AG08396 (cell line): ENCODE measurements around the gene VSIG10L.
A peak's percentile ranks its signal among the peaks of the same experiment; 100 is the strongest.

Experiments used
- DNase-seq: peaks from one replicate; pipeline ENCODE4 v3.0.0; 2012; ENCODE audit warnings: low spot score, mixed read lengths

The VSIG10L gene

DNA sequence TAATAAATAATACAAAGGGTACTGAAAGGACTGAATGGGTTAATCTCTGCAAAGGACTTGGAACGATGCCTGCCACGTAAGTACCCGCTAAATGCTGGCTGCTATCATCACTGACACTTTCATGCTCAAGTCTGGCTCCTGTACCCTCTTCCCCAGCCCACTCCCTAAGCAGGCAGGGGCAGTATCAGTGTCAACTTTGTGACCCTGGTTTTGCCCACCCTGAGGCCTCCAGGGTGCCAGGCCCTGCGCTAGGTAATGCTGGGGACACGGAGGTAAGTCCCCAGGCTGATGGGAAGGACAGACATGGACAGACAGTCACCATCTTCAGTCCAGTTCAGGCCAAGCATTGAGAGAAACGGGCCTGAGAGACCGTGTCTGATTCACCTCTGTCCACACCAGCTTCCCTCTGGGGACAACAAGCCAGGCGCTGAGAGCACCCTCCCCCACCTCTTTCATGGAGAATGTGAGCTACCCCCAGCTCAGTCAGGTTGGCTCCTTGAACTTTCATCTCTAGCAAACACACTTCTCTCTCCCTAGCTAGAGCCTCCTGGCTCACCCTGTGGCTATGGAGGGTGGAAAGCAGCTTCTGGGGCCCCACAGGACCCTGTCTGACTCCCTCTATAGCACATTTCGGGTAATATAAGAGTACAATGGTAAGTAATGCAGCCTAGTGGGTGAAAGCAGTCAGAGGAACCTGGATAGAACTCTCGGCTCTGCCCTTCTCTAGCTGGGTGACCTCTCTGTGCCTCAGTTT lies 23.4 kb upstream of the VSIG10L start:
- DNase-seq = no peak

DNA sequence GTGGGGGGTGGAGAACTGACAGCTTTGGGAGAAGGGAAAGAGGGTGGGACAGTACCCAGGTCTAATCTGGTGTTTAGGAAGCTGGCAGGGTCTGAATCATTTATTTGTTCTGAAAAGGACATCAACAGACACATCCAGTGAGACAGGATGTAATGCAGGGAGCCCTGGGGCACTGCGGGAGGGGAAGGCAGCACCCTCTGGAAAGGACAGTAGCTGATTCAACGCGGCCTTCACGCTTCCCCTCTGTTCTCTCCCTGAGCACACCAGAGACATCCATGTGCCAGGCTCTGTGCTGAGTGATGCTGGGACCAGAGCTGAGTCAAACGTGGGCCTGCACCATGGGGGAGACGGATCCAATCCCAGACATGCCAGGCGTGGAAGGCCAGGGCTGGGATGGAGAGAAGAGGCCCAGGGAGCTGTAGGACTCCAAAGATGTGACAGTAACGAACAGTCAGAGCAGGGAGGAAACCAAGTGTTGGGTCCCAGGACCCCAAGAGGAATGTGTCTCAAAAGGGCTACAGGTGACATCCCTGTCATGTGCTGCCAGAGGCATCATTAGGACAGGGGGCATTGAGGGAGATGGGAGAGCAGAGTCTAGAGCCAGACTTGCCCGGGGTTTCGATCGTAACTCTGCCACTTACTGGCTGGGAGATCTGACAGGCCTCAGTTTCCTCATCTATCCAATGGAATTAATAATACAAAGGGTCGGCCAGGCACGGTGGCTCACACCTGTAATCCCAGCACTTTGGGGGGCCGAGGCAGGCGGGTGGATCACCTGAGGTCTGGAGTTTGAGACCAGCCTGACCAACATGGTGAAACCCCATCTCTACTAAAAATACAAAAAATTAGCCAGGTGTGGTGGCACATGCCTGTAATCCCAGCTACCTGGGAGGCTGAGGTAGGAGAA lies 22.5 kb upstream of the VSIG10L start:
- no peak for DNase-seq

DNA sequence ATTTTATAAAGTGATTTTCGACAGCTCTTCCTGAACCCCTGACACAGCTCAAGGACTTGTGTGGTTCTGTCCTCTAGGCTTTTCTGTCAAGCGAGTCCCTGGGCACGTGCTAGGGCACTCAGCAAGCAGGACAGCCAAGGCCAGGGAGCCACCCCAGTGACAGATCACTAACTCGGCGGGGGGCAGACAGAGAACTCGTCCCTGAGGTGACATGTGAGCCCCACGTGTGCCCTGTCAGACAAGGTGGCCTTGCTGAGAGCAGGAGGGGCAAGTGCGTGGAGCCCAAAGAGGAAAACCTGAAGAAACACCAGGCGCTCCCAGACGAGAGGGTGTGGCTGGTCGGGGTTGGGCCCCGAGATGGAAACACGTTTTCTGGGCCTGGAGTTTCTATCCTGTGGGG lies 19.3 kb upstream of the VSIG10L start:
- no peak for DNase-seq

DNA sequence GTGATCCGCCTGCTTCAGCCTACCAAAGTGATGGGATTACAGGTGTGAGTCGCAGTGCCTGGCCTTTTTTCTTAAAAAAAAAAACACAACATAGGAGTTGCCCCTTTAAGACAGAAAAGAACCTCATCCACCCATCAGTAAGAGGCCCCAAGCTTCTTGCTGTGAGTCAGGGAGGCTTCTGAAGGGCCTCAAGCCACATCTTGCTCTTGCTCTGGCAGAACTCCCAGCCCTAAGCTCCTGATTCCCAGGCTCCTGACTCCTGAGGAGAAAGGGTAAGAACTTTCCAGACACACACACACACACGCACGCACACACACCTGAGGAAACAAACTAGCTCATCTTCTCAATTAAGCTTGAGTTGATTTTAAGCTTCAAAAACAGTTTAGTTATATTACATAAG lies 17.4 kb upstream of the VSIG10L start:
- peak; percentile 72 for DNase-seq

- no peak for DNase-seq
Measured at GRCh38 chr19:51357952-51358351, 16.0 kb upstream of the VSIG10L start.

DNA sequence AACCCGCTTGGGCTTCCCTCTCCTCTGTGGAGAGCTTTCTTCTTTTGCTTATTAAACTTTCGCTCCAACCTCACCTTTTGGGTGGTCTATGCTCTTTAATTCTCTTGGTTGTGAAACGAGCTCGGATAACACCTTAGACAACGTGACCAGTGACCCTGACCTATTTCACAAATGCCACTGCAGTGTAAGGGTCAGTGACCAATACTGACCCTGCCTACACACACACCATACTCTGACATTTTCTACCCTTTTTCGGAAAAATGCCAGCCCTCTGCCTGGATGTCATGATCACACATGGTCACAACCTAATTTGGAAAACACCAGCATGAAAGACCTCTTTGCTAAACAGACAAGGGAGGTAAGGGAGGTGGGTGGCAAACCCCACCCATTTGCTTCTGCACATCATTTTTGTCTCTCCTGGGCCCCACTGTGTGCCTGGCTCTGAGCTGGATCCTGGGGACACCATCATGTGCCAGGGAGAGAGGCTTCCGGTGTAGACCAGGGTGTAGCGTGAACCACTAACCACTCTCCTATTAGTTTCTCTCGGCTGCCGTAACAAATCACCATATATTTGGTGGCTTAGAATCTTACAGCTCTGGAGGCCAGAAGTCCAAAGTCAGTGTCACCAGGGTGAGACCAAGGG lies 14.3 kb upstream of the VSIG10L start:
- DNase-seq = no peak

GRCh38 chr19:51354742-51355148 lies 12.8 kb upstream of the VSIG10L start:
- DNase-seq = no peak

DNA sequence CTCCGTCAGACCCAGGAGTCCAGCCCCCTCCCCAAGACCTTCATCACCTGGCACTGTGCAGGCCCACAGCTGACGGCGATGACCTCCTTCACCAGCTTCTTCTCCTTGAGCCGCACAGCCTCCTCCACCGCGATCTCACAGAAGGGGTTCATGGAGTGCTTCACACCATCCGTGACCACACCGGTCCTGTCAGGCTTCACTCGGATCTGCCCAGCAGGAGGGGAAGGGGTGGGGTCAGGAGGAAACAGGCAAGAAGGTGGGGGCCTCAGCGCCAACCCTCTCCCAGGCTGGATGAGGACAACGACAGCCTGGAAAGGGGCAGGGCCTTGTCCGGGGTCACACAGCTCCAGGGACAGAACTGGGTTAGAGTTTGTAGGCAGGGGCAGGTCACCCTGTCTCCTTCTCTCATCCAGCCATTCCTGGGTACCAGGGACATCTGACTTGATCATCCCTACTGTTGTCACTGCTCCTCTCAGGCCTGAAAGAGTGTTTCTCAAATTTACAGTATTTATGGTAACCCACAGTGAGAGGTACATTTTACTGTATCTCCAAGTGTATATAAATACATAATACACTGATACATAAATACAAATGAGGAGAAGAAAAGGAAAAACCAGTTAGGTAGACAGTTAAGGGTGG lies 12.3 kb upstream of the VSIG10L start:
- no peak for DNase-seq

- DNase-seq = no peak
Measured at GRCh38 chr19:51352783-51353360, 10.9 kb upstream of the VSIG10L start.

DNA sequence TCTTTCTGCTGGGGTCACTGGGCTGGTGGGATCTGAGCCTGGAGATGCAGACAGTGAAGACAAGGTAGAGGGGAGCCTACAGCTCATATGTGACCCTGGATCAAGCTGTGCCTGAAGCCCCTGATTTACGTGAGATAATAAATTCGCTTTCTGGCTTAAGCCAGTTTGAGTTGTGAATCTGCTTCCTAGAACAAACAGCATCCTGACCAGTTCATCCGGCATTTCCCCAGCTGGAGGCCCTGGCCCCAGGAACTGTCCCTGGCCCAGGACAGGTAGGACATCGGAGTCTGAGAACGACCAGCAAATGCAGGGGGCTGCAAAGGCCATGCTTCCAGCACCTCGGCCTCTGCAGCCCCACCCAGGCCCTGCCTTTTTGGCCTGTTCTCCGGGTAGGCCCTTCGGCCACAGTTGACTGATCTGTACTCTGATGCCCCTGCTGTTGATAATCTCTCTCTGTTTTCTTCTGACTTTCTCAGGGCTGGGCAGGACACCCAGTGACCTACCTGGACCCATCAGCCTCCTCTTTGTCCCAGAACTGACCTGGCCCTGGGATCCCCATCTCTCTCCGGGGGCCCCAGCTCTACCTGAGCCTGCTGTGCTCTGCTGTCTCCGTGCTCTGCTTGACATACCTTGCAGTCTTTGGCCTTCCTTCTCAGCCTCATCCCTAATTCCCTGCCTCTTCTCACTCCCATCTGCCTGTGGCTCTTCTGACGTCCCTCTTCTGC lies 9.5 kb upstream of the VSIG10L start:
- DNase-seq = no peak

GRCh38 chr19:51347209-51347928 lies 5.4 kb upstream of the VSIG10L start:
- DNase-seq = no peak

DNA sequence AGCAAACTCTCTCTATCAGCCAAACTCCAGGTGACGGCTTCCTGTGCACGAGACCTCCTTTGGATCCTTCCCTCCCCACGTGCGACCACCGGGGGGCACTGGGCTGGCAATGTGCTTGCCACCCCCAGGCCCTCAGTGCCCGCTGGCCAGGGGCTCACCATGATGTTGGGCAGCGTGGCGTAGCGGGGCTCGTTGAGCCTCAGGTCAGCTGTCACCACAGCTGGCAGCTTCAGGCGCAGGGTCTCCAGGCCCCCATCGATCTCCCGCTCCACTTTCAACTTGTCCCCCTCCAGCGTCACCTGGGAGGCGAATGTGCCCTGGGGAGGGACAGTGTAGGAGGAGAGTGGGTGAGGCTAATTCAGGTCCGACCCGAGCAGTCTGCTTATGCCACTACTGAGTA lies 4.8 kb upstream of the VSIG10L start:
- no peak for DNase-seq

DNA sequence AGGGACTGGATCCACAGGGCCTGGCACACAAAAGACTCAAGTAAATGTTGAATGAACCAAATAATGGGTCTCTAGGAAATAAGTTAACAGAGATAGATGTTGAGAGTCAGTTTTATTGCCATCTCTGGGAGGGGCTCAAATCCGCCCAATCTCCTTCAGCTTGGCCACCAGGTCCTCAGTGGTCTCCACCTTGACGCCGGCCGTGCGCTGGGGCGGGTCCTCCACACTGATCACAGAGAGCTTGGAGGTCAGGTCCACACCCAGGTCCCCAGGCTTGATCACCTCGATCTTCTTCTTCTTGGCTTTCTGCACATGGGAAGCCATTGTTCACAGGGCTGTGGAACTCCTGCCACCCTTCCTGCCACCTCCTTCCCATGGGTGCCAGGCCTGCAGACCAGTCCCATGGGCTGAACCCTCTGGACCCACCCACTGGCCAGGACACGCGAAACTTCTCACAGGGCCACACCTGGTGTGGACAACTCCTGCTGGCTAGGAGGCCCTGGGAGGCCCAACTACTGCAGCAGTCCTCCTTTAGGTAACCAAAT lies 3.2 kb upstream of the VSIG10L start:
- no peak for DNase-seq

GRCh38 chr19:51342631-51343569 lies 961 bp upstream of the VSIG10L start:
- DNase-seq = no peak

- DNase-seq = no peak
Measured at GRCh38 chr19:51341066-51341465, 873 bp downstream of the VSIG10L start.

DNA sequence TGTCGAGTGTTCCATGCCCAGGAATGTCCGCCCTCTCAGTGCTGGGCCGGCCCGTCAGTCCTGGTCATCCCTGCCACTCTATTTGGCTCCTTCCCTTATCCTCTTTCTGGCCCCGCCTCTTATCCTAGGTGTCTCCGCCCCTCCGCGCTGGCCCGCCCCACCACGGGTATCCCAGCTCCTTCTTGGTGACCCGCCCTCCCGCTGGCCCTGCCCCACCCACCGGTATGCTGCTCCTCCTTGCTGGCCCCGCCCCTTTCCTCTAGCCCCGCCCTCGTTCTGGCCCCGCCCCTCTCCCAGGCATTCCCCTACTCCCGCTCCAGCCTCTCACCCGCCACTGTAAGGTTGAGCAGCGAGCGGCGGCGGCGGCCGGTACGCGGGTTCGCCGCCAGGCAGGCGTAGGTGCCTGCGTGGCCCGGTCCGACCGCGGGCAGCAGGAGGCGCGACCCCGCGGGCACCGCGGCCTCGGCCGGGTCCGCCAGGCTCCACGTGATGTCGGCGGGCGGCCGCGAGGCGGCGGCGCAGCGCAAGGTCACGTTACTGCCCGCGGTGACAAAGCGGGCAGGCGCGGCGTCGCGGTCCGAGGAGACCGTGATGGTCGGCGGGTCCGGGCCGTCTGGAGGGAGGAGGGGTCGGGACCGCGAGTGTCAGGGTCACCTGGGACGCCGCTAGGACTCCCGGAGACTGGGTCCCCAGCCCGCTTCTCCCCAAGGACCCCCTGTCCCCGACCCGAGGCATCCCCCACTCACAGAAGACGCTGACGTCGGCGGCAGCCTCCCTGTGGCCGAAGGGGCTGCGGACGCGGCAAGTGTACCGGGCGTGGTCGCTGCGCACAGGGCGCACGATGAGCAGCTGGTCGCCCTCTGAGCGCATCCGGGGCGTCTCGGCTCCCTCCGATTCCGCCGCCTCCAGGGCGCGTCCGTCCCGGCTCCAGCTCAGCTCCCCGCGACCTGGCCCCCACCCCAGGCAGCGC lies 2.0 kb downstream of the VSIG10L start:
- peak; percentile 100 for DNase-seq

GRCh38 chr19:51339313-51339686 lies 2.6 kb downstream of the VSIG10L start:
- DNase-seq = no peak
